ENCODE results near the gene SRR. TPM values are rescaled to one million over a fixed set of nuclear protein-coding genes. Genes with fewer than 3 reads are reported as not detected.
A peak's percentile ranks its signal among the peaks of the same experiment; 100 is the strongest.

The SRR gene
- total RNA-seq, 1 experiment from 2014 or later = 5.6 TPM

DNA sequence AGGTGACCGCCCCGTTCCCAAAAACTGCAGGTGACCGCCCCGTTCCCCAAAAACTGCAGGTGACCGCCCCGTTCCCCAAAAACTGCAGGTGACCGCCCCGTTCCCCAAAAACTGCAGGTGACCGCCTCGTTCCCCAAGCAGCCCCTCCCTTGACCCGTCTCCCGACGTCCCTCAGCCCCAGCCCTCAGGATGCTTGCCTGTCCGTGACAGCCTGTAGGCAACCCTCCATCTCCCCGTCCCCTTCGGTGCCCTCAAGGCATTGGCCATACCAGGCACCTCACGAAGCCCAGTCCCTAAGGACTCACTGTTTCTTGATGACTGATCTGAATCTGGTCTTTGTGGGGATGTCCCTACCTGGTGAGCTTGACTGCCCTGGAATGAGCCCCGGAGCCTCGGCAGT, 58.7 kb downstream of the SRR start:
- Histone ChIP-seq H2AK5ac (ENCODE audit: insufficient read length, low read length) (no peak overlapping the region), H3K23ac (ENCODE audit: insufficient read length, low read depth, low read length) (no peak overlapping the region), H3K4me2 (ENCODE audit: insufficient read depth, insufficient read length, low read length) (no peak overlapping the region), H4K8ac (replicated peaks; ENCODE audit: insufficient read length, low read depth, low read length) (no peak overlapping the region), H4K20me1 (ENCODE audit: control insufficient read depth, insufficient read depth, insufficient read length) (no peaks in the 10 kb centered on the region), H3K4me1 (ENCODE audit: insufficient read depth, low read length) (0 out of 2 replicates have a peak, but pooled peaks cover 2% of the 10 kb centered on the region), H3K79me2 (ENCODE audit: insufficient read depth, low read length) (no peaks in the 10 kb centered on the region), H3K4ac (ENCODE audit: low read depth, low read length) (no peak overlapping the region), H3K9me3 (ENCODE audit: control insufficient read depth, low read depth, low read length) (no peaks in the 10 kb centered on the region), H2AFZ (ENCODE audit: low read length) (no peak overlapping the region), H3T11ph (ENCODE audit: low read length) (no peak overlapping the region), H3K27me3 (ENCODE audit: insufficient read depth, low read length) (no peaks in the 10 kb centered on the region), H3K14ac (ENCODE audit: insufficient read depth, low read length) (no peak overlapping the region), H2BK5ac (ENCODE audit: insufficient read length, low read length) (no peak overlapping the region), H2BK120ac (ENCODE audit: low read depth, low read length, poor library complexity, severe bottlenecking) (no peak overlapping the region), H3K56ac (ENCODE audit: insufficient read length, low read depth, low read length) (no peak overlapping the region), H4K5ac (ENCODE audit: insufficient read length, low read depth, low read length) (no peak overlapping the region), H4K91ac (ENCODE audit: insufficient read length, low read depth, low read length) (no peak overlapping the region), H2BK20ac (ENCODE audit: low read depth, low read length, poor library complexity, severe bottlenecking) (no peak overlapping the region), H2BK12ac (ENCODE audit: insufficient read length, low read depth, low read length) (no peak overlapping the region), H3K27ac (ENCODE audit: insufficient read length, low read depth, low read length) (no peak overlapping the region), H3K18ac (ENCODE audit: insufficient read length, low read depth, low read length) (no peak overlapping the region), H3K79me1 (ENCODE audit: insufficient read depth, low read depth, low read length, poor library complexity, severe bottlenecking) (no peaks in the 10 kb centered on the region), H2BK15ac (ENCODE audit: low read depth, low read length) (no peak overlapping the region), H3K23me2 (ENCODE audit: insufficient read length, low read depth, low read length, poor library complexity, severe bottlenecking) (no peaks in the 10 kb centered on the region), H3K9ac (ENCODE audit: extremely low read depth, insufficient read length, low read length) (no peak overlapping the region)
- WGBS (ENCODE audit: extremely low coverage, insufficient read length, low lambda C conversion rate) = no CpG with 5 or more reads among the region's 19 CpGs
- no peaks in the 10 kb centered on the region for H3K9me3 Mint-ChIP-seq
- peak overlapping the region in 2 of 3 experiments; percentile 70 to 88; a peak in 3 of 7 replicates for H3K27ac Mint-ChIP-seq
- DNase-seq = no peak
- H3K4me3 Mint-ChIP-seq = no peak overlapping the region; a peak in 1 of 5 replicates
- H3K36me3 Mint-ChIP-seq (ENCODE audit: insufficient read depth in 1 of 3, low read depth in 3 of 3) = peaks cover 4 to 18% (median 8%) of the 10 kb centered on the region in 3 experiments; a peak in 6 of 7 replicates
- TF ChIP-seq, protein P1, sequence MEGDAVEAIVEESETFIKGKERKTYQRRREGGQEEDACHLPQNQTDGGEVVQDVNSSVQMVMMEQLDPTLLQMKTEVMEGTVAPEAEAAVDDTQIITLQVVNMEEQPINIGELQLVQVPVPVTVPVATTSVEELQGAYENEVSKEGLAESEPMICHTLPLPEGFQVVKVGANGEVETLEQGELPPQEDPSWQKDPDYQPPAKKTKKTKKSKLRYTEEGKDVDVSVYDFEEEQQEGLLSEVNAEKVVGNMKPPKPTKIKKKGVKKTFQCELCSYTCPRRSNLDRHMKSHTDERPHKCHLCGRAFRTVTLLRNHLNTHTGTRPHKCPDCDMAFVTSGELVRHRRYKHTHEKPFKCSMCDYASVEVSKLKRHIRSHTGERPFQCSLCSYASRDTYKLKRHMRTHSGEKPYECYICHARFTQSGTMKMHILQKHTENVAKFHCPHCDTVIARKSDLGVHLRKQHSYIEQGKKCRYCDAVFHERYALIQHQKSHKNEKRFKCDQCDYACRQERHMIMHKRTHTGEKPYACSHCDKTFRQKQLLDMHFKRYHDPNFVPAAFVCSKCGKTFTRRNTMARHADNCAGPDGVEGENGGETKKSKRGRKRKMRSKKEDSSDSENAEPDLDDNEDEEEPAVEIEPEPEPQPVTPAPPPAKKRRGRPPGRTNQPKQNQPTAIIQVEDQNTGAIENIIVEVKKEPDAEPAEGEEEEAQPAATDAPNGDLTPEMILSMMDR (conservative IDR thresholded peaks at IDR 0.05) = no peak
- peaks cover 3% of the 10 kb centered on the region; the same call in 1 of the 2 replicates for H3K27me3 Mint-ChIP-seq (ENCODE audit: low read depth)
- peaks cover 2 to 4% of the 10 kb centered on the region in 2 experiments for H3K4me1 Mint-ChIP-seq

All from H9 (cell line).